MCF 10A (cell line): ENCODE results near the gene ZNF428. TPM values are rescaled to one million over a fixed set of nuclear protein-coding genes. Genes with fewer than 3 reads are reported as not detected.
A peak's percentile ranks its signal among the peaks of the same experiment; 100 is the strongest.

Source experiments
- BruUV-seq: library from RNA; stranded (reverse); fragments of 400-500 nt; replicated peaks from 2 replicates; lab custom pipeline; 2021; lab: Mats Ljungman, UMichigan
- CTCF ChIA-PET: fragments of 300-600 bp; sonication (Branson Sonifier 250); formaldehyde crosslinking; extraction: SDS; loops from one replicate; lab custom pipeline; 2021; ENCODE audit warnings: antibody characterized with exemption, inconsistent platforms; lab: Yijun Ruan, JAX
- POLR2A ChIA-PET: fragments of 300-600, 350-650 bp; sonication (Branson Sonifier 250); formaldehyde crosslinking; extraction: SDS; loops from one replicate; lab custom pipeline; 2020; ENCODE audit warnings: antibody characterized with exemption, inconsistent platforms; lab: Yijun Ruan, JAX
- DNase-seq: peaks from one replicate; pipeline ENCODE4 v3.0.0-alpha.2; 2018; ENCODE audit not compliant: unreplicated experiment
- H3K27ac Mint-ChIP-seq: one replicate; pipeline ENCODE4 v1.8.0; 2022; ENCODE audit warnings: mild to moderate bottlenecking, low read depth, mixed read lengths; ENCODE audit not compliant: unreplicated experiment
- H3K27me3 Mint-ChIP-seq: one replicate; pipeline ENCODE4 v1.8.0; 2022; ENCODE audit warnings: mixed read lengths; ENCODE audit not compliant: insufficient read depth, unreplicated experiment
- H3K36me3 Mint-ChIP-seq: one replicate; pipeline ENCODE4 v1.8.0; 2022; ENCODE audit warnings: mild to moderate bottlenecking, moderate library complexity, mixed read lengths; ENCODE audit not compliant: insufficient read depth, unreplicated experiment
- H3K4me1 Mint-ChIP-seq: one replicate; pipeline ENCODE4 v1.8.0; 2022; ENCODE audit warnings: mixed read lengths; ENCODE audit not compliant: insufficient read depth, unreplicated experiment
- H3K4me3 Mint-ChIP-seq: one replicate; pipeline ENCODE4 v1.8.0; 2022; ENCODE audit warnings: mild to moderate bottlenecking, moderate library complexity, mixed read lengths; ENCODE audit not compliant: unreplicated experiment
- H3K9me3 Mint-ChIP-seq: one replicate; pipeline ENCODE4 v1.8.0; 2022; ENCODE audit warnings: mixed read lengths; ENCODE audit not compliant: unreplicated experiment
- CTCF ChIP-seq: fragments of 200-600 bp; IDR thresholded peaks from one replicate; pipeline ENCODE4 v1.8.0; 2022; ENCODE audit warnings: antibody characterized with exemption, mild to moderate bottlenecking; ENCODE audit not compliant: unreplicated experiment
- intact Hi-C: fragments of 100-400 bp; cut with micrococcal nuclease; formaldehyde crosslinking; loops from 2 replicates; pipeline ENCODE4 v1.14.1; 2022
- total RNA-seq: library from RNA; stranded (reverse); gene quantifications from 2 replicates; pipeline ENCODE4 v1.2.3, GENCODE V29; 2022

The ZNF428 gene
- total RNA-seq, 1 experiment from 2014 or later, result 23.3 TPM

- intact Hi-C loops, result no loop called here
- no peaks in the 10 kb centered on the region for H3K27me3 Mint-ChIP-seq
- no peak for TF ChIP-seq CTCF
- no peak overlapping the region for H3K27ac Mint-ChIP-seq
- no peaks in the 10 kb centered on the region for H3K9me3 Mint-ChIP-seq
- peaks cover 15% of the 10 kb centered on the region for H3K36me3 Mint-ChIP-seq
- peaks cover 6% of the 10 kb centered on the region for H3K4me1 Mint-ChIP-seq
- DNase-seq, result no peak
- POLR2A ChIA-PET, result interaction anchor here (1.2 kb wide), 2 partner anchors 9 to 31 kb away, joined by 3 read pairs; partner anchors contain the start of genes IRGQ and ZNF576
- no TSS peak for BruUV-seq
- H3K4me3 Mint-ChIP-seq, result no peak overlapping the region
- CTCF ChIA-PET, result interaction anchor here (0.7 to 1.6 kb wide), 5 partner anchors 9 to 96 kb away, joined by 3 to 8 read pairs (median 4); no protein-coding TSS in a partner anchor
These were observed 54.6 kb downstream of the ZNF428 start for GRCh38 chr19:43564800-43565199.

GRCh38 chr19:43563816-43564457 lies 55.5 kb downstream of the ZNF428 start:
- H3K27me3 Mint-ChIP-seq, result no peaks in the 10 kb centered on the region
- intact Hi-C loops, result no loop called here
- DNase-seq, result no peak
- no TSS peak for BruUV-seq
- no peaks in the 10 kb centered on the region for H3K9me3 Mint-ChIP-seq
- ChIA-PET CTCF (interaction anchor here (0.6 kb wide), 1 partner anchor 11 kb away, joined by 3 read pairs; the partner anchor contains the start of gene XRCC1), POLR2A (no interaction called here)
- H3K4me1 Mint-ChIP-seq, result peaks cover 6% of the 10 kb centered on the region
- no peak overlapping the region for H3K27ac Mint-ChIP-seq
- H3K36me3 Mint-ChIP-seq, result peaks cover 19% of the 10 kb centered on the region
- H3K4me3 Mint-ChIP-seq, result no peak overlapping the region
- TF ChIP-seq CTCF, result no peak

GRCh38 chr19:43562698-43563241 lies 56.7 kb downstream of the ZNF428 start:
- BruUV-seq, result no TSS peak
- H3K9me3 Mint-ChIP-seq, result no peaks in the 10 kb centered on the region
- no peak overlapping the region for H3K4me3 Mint-ChIP-seq
- H3K27me3 Mint-ChIP-seq, result no peaks in the 10 kb centered on the region
- H3K27ac Mint-ChIP-seq, result no peak overlapping the region
- peak; percentile 86 for DNase-seq
- intact Hi-C loops, result loop anchor here (1.0 kb wide), 1 partner anchor 35 kb away; the partner anchor contains the start of gene ETHE1
- no peak for TF ChIP-seq CTCF
- POLR2A ChIA-PET, result no interaction called here
- CTCF ChIA-PET, result no interaction called here
- peaks cover 6% of the 10 kb centered on the region for H3K4me1 Mint-ChIP-seq
- peaks cover 29% of the 10 kb centered on the region for H3K36me3 Mint-ChIP-seq

DNA sequence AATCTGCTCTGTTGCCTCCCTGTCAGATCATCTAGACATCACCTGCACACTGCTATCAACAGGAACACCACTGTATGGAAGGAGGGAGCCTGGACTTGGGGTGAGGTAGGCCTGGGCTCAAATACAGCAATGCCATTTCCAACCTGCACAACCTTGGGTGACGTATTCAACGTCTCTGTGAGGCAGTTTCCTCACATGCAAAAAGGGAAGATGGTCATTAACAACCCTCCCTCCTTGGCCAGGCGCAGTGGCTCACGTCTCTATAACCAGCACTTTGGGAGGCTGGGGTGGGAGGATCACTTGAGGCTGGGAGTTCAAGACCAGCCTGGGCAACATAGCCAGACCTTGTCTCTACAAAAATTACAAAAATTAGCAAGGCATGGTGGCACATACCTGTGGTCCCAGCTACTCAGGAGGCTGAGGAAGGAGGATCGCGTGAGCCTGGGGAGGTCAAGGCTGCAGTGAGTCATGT lies 57.2 kb downstream of the ZNF428 start:
- Mint-ChIP-seq H3K27me3 (no peaks in the 10 kb centered on the region), H3K27ac (no peak overlapping the region), H3K9me3 (no peaks in the 10 kb centered on the region), H3K4me1 (peaks cover 6% of the 10 kb centered on the region), H3K4me3 (no peak overlapping the region), H3K36me3 (peaks cover 34% of the 10 kb centered on the region)
- no peak for TF ChIP-seq CTCF
- ChIA-PET POLR2A (no interaction called here), CTCF (no interaction called here)
- no TSS peak for BruUV-seq
- intact Hi-C loops, result loop anchor here (1.0 kb wide), 1 partner anchor 35 kb away; the partner anchor contains the start of gene ETHE1
- no peak for DNase-seq
